ENCODE measurements around the gene FAM24B. TPM values are rescaled to one million over a fixed set of nuclear protein-coding genes. Genes with fewer than 3 reads are reported as not detected.
A peak's percentile ranks its signal among the peaks of the same experiment; 100 is the strongest.
"Not testable (repeated sequence)": the region's sequence is repeated elsewhere in the genome, so short reads cannot be mapped to it uniquely, and the experiment has no call there.

The FAM24B gene
- total and polyA plus RNA-seq, 2 donors: 3.8 to 7.1 TPM

DNA sequence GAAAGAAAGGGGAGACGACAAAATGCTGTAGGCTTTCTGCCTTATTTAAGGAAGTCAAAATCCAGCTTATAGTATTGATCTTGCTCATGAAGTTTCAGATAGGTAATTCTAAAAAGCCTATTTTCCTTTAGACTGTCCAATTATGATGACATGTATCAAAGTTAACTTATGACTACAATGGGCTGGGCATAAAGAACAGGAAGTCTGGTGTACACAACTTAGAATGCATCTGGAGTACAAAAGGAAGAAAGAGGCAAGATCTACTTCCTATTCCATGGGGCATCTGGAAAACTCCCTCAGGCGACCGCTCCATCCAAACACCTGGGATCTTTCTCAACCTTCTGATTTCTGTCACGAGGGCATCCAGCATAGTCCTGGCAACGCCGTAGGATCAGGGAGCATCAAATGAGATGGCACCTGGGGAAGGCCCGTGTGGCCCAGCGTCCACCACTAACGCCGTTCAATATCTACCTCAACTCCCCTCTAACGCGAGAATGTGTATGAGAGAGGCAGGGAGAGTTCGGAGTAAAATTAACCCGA lies 512 bp downstream of the FAM24B start:
- peak in 4 of 9 donors; percentile 8 to 26 (median 16) for DNase-seq (ENCODE audit: low read depth in 6 of 9, low spot score in 9 of 9)
- Histone ChIP-seq H3K27me3 (ENCODE audit: control insufficient read depth in 2 of 2, insufficient read depth in 1 of 2, low read length in 1 of 2) (peaks cover 0 to 13% of the 10 kb centered on the region in 2 donors), H3K4me3 (ENCODE audit: low read length in 2 of 2) (peak overlapping the region; percentile 62 to 63), H3K27ac (ENCODE audit: low read depth in 1 of 2, low read length in 1 of 2) (peak overlapping the region in 1 of 2 donors; percentile 50), H3K36me3 (ENCODE audit: control insufficient read depth in 2 of 2, insufficient read depth in 2 of 2, low read length in 1 of 2) (no peaks in the 10 kb centered on the region), H3K9me3 (ENCODE audit: control insufficient read depth in 2 of 2, insufficient read depth in 1 of 2, low read length in 1 of 2) (peaks cover 0 to 4% of the 10 kb centered on the region in 2 donors), H3K4me1 (ENCODE audit: control insufficient read depth in 2 of 2, insufficient read depth in 2 of 2, low read length in 2 of 2) (peaks cover 7 to 9% of the 10 kb centered on the region in 2 donors)
- 64% methylated on average over 14 of the region's 14 CpGs for WGBS

DNA sequence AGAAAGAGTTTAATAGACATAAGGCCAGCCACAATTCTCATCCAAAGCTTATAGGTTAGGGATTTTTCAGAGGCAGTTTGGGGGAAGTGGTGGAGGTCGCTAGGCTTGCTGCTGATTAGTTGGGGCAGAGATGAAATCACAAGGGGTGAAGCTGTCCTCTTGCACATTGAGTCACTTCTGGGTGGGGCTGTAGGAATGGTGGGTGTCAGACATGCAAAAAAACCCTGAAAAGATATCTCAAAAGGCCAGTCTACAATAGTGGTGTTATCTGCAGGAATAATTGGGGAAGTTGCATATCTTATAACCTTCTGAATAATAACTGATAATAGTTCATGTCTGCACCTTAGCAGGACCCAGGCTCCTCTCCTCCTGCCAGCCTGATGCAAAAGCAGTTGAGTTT lies 2.1 kb downstream of the FAM24B start:
- WGBS: 87% methylated on average over 1 of the region's 1 CpG

DNA sequence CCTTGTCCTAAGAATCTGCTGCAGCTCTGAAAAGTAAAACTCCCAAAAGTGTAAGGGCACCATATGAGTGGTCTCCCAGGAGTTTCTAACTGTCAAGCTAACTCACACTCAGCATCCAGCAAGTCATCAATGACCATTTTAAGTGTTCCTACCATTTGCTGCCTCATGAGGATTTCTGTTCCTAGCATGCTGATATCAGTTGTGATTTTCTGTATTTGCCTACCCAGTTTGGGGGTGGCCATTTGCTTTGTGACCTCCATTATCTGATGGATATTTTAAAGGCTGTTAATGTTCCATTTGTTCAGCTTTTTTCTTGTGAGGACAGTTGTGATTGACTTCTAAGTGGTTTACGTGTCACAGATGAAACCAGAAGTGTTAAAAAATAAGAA lies 2.9 kb downstream of the FAM24B start:
- DNase-seq (ENCODE audit: low read depth in 6 of 9, low spot score in 9 of 9): no peak
- Histone ChIP-seq H3K36me3 (ENCODE audit: control insufficient read depth in 2 of 2, insufficient read depth in 2 of 2, low read length in 1 of 2) (no peaks in the 10 kb centered on the region), H3K4me3 (ENCODE audit: low read length in 2 of 2) (no peak overlapping the region), H3K9me3 (ENCODE audit: control insufficient read depth in 2 of 2, insufficient read depth in 1 of 2, low read length in 1 of 2) (peaks cover 0 to 4% of the 10 kb centered on the region in 2 donors), H3K4me1 (ENCODE audit: control insufficient read depth in 2 of 2, insufficient read depth in 2 of 2, low read length in 2 of 2) (peaks cover 7 to 9% of the 10 kb centered on the region in 2 donors), H3K27ac (ENCODE audit: low read depth in 1 of 2, low read length in 1 of 2) (no peak overlapping the region), H3K27me3 (ENCODE audit: control insufficient read depth in 2 of 2, insufficient read depth in 1 of 2, low read length in 1 of 2) (peaks cover 0 to 13% of the 10 kb centered on the region in 2 donors)
- 96% methylated on average over 1 of the region's 1 CpG for WGBS

More for the DNA sequence above, 2.1 kb downstream of the FAM24B start:
- no peak overlapping the region for H3K27ac ChIP-seq (ENCODE audit: low read depth in 1 of 2, low read length in 1 of 2)
- no peak overlapping the region for H3K4me3 ChIP-seq (ENCODE audit: low read length in 2 of 2)
- peaks cover 0 to 13% of the 10 kb centered on the region in 2 donors for H3K27me3 ChIP-seq (ENCODE audit: control insufficient read depth in 2 of 2, insufficient read depth in 1 of 2, low read length in 1 of 2)
- H3K4me1 ChIP-seq (ENCODE audit: control insufficient read depth in 2 of 2, insufficient read depth in 2 of 2, low read length in 2 of 2): peaks cover 7 to 9% of the 10 kb centered on the region in 2 donors
- H3K36me3 ChIP-seq (ENCODE audit: control insufficient read depth in 2 of 2, insufficient read depth in 2 of 2, low read length in 1 of 2): no peaks in the 10 kb centered on the region
- no peak for DNase-seq (ENCODE audit: low read depth in 6 of 9, low spot score in 9 of 9)
- H3K9me3 ChIP-seq (ENCODE audit: control insufficient read depth in 2 of 2, insufficient read depth in 1 of 2, low read length in 1 of 2): peaks cover 0 to 4% of the 10 kb centered on the region in 2 donors

DNA sequence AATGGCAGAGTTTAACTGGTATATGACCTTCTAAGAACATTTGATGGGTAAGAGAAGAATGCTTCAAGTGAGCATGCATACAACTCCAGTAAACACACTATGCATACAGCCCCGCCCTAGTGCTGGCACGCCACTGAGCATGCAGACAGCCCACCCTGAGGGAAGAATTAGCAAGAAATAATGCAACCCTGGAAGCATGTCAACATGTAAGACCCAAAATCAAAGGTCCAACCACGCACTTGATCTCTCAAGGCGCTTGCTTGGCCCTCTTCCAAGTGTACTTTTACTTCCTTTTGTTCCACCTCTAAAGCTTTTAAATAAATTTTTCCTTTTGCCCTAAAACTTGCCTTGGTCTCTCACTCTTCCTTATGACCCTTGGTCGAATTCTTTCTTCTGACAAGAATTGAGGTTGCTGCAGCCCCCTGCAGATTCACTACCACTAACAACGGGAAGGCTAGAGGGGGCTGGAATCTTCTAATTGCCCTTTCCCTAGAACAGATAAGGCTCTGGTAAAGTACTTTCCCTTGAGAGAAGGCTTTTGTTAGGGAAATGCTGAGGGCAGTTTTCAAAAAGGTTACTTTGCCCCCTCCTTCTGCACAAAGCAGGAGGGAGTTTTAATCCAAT lies 3.4 kb downstream of the FAM24B start:
- H3K27ac ChIP-seq (ENCODE audit: low read depth in 1 of 2, low read length in 1 of 2): no peak overlapping the region
- H3K4me3 ChIP-seq (ENCODE audit: low read length in 2 of 2): no peak overlapping the region
- H3K4me1 ChIP-seq (ENCODE audit: control insufficient read depth in 2 of 2, insufficient read depth in 2 of 2, low read length in 2 of 2): peaks cover 7 to 9% of the 10 kb centered on the region in 2 donors
- WGBS: 73% methylated on average over 6 of the region's 6 CpGs
- no peaks in the 10 kb centered on the region for H3K36me3 ChIP-seq (ENCODE audit: control insufficient read depth in 2 of 2, insufficient read depth in 2 of 2, low read length in 1 of 2)
- no peak for DNase-seq (ENCODE audit: low read depth in 6 of 9, low spot score in 9 of 9)
- peaks cover 0 to 13% of the 10 kb centered on the region in 2 donors for H3K27me3 ChIP-seq (ENCODE audit: control insufficient read depth in 2 of 2, insufficient read depth in 1 of 2, low read length in 1 of 2)
- peaks cover 0 to 4% of the 10 kb centered on the region in 2 donors for H3K9me3 ChIP-seq (ENCODE audit: control insufficient read depth in 2 of 2, insufficient read depth in 1 of 2, low read length in 1 of 2)

DNA sequence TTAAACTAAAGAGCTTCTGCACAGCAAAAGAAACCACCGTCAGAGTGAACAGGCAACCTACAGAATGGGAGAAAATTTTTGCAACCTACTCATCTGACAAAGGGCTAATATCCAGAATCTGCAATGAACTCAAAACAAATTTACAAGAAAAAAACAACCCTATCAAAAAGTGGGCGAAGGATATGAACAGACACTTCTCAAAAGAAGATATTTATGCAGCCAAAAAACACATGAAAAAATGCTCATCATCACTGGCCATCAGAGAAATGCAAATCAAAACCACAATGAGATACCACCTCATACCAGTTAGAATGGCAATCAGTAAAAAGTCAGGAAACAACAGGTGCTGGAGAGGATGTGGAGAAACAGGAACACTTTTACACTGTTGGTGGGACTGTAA lies 7.4 kb downstream of the FAM24B start:
- not testable (repeated sequence) for H3K4me3 ChIP-seq (ENCODE audit: low read length in 2 of 2); H3K9me3 ChIP-seq (ENCODE audit: control insufficient read depth in 2 of 2, insufficient read depth in 1 of 2, low read length in 1 of 2); H3K27ac ChIP-seq (ENCODE audit: low read depth in 1 of 2, low read length in 1 of 2); H3K27me3 ChIP-seq (ENCODE audit: control insufficient read depth in 2 of 2, insufficient read depth in 1 of 2, low read length in 1 of 2); DNase-seq (ENCODE audit: low read depth in 6 of 9, low spot score in 9 of 9); H3K4me1 ChIP-seq (ENCODE audit: control insufficient read depth in 2 of 2, insufficient read depth in 2 of 2, low read length in 2 of 2); H3K36me3 ChIP-seq (ENCODE audit: control insufficient read depth in 2 of 2, insufficient read depth in 2 of 2, low read length in 1 of 2)
- 96% methylated on average over 1 of the region's 2 CpGs for WGBS

- 91% methylated on average over 1 of the region's 2 CpGs for WGBS
- H3K36me3 ChIP-seq (ENCODE audit: control insufficient read depth in 2 of 2, insufficient read depth in 2 of 2, low read length in 1 of 2); H3K9me3 ChIP-seq (ENCODE audit: control insufficient read depth in 2 of 2, insufficient read depth in 1 of 2, low read length in 1 of 2); DNase-seq (ENCODE audit: low read depth in 6 of 9, low spot score in 9 of 9); H3K27me3 ChIP-seq (ENCODE audit: control insufficient read depth in 2 of 2, insufficient read depth in 1 of 2, low read length in 1 of 2); H3K4me3 ChIP-seq (ENCODE audit: low read length in 2 of 2); H3K27ac ChIP-seq (ENCODE audit: low read depth in 1 of 2, low read length in 1 of 2); H3K4me1 ChIP-seq (ENCODE audit: control insufficient read depth in 2 of 2, insufficient read depth in 2 of 2, low read length in 2 of 2): not testable (repeated sequence)
These were observed 10.6 kb downstream of the FAM24B start for GRCh38 chr10:122868768-122869167.

DNA sequence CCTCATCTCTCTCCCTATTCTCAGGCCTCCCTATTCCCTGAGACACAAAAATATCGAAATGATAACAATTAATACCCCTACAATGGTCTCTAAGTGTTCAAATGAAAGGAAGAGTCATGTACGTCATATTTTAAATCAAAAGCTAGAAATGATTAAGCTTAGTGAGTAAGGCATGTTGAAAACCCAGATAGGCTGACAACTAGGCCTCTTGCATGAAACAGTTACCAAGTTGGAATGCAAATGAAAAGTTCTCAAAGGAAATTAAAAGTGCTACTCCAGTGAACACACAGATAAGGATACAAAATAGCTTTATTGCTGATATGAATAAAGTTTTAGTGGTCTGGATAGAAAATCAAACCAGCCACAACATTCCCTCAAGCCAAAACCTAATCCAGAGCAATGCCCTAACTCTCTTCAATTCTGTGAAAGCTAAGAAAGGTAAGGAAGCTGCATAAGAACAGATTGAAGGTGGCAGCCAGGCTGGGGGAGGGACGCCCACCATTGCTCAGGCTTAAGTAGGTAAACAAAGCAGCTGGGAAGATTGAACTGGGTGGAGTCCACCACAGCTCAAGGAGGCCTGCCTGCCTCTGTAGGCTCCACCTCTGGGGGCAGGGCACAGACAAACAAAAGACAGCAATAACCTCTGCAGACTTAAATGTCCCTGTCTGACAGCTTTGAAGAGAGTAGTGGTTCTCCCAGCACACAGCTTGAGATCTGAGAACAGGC lies 12.5 kb downstream of the FAM24B start:
- H3K27me3 ChIP-seq (ENCODE audit: control insufficient read depth in 2 of 2, insufficient read depth in 1 of 2, low read length in 1 of 2); DNase-seq (ENCODE audit: low read depth in 6 of 9, low spot score in 9 of 9); H3K36me3 ChIP-seq (ENCODE audit: control insufficient read depth in 2 of 2, insufficient read depth in 2 of 2, low read length in 1 of 2); H3K4me3 ChIP-seq (ENCODE audit: low read length in 2 of 2); H3K4me1 ChIP-seq (ENCODE audit: control insufficient read depth in 2 of 2, insufficient read depth in 2 of 2, low read length in 2 of 2); H3K9me3 ChIP-seq (ENCODE audit: control insufficient read depth in 2 of 2, insufficient read depth in 1 of 2, low read length in 1 of 2); H3K27ac ChIP-seq (ENCODE audit: low read depth in 1 of 2, low read length in 1 of 2): not testable (repeated sequence)
- 95% methylated on average over 3 of the region's 3 CpGs for WGBS

DNA sequence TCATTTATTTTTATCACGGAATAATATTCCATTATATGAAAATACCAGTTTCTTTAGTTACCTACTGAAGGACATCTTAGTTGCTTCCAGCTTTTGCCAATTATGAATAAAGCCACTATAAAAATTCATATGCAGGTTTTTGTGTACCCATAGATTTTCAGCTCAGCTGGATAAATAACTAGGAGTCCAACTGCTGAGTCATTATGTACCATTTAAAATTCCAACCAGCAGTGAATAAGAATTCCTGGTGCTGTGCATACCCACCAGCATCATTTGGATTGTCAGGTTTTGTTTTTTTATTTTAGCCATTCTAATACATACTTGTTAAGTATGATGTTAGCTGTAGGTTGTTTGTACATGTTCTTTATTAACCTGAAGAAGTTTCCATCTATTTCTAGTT lies 14.5 kb downstream of the FAM24B start:
- no peaks in the 10 kb centered on the region for H3K4me1 ChIP-seq (ENCODE audit: control insufficient read depth in 2 of 2, insufficient read depth in 2 of 2, low read length in 2 of 2)
- no peaks in the 10 kb centered on the region for H3K36me3 ChIP-seq (ENCODE audit: control insufficient read depth in 2 of 2, insufficient read depth in 2 of 2, low read length in 1 of 2)
- H3K27ac ChIP-seq (ENCODE audit: low read depth in 1 of 2, low read length in 1 of 2): no peak overlapping the region
- DNase-seq (ENCODE audit: low read depth in 6 of 9, low spot score in 9 of 9): no peak
- no peak overlapping the region for H3K4me3 ChIP-seq (ENCODE audit: low read length in 2 of 2)
- no peaks in the 10 kb centered on the region for H3K27me3 ChIP-seq (ENCODE audit: control insufficient read depth in 2 of 2, insufficient read depth in 1 of 2, low read length in 1 of 2)
- H3K9me3 ChIP-seq (ENCODE audit: control insufficient read depth in 2 of 2, insufficient read depth in 1 of 2, low read length in 1 of 2): no peaks in the 10 kb centered on the region
- WGBS: 100% methylated on average over 1 of the region's 1 CpG

- Histone ChIP-seq H3K36me3 (ENCODE audit: control insufficient read depth in 2 of 2, insufficient read depth in 2 of 2, low read length in 1 of 2) (no peaks in the 10 kb centered on the region), H3K4me1 (ENCODE audit: control insufficient read depth in 2 of 2, insufficient read depth in 2 of 2, low read length in 2 of 2) (no peaks in the 10 kb centered on the region), H3K27ac (ENCODE audit: low read depth in 1 of 2, low read length in 1 of 2) (no peak overlapping the region), H3K9me3 (ENCODE audit: control insufficient read depth in 2 of 2, insufficient read depth in 1 of 2, low read length in 1 of 2) (no peaks in the 10 kb centered on the region), H3K4me3 (ENCODE audit: low read length in 2 of 2) (no peak overlapping the region), H3K27me3 (ENCODE audit: control insufficient read depth in 2 of 2, insufficient read depth in 1 of 2, low read length in 1 of 2) (no peaks in the 10 kb centered on the region)
- DNase-seq (ENCODE audit: low read depth in 6 of 9, low spot score in 9 of 9): no peak
- 98% methylated on average over 2 of the region's 2 CpGs for WGBS
These were observed 15.2 kb downstream of the FAM24B start for GRCh38 chr10:122864194-122864592.

Measured in thymus (tissue), 11 donors.